CD4-positive, alpha-beta T cell treated with Interleukin-17A for 1 hour (primary cell): ENCODE results near the gene IL36B.

ENCODE experiments used
- DNase-seq: peaks from one replicate; pipeline ENCODE4 v3.0.0-alpha.2; 2020

IL36B gene

DNA sequence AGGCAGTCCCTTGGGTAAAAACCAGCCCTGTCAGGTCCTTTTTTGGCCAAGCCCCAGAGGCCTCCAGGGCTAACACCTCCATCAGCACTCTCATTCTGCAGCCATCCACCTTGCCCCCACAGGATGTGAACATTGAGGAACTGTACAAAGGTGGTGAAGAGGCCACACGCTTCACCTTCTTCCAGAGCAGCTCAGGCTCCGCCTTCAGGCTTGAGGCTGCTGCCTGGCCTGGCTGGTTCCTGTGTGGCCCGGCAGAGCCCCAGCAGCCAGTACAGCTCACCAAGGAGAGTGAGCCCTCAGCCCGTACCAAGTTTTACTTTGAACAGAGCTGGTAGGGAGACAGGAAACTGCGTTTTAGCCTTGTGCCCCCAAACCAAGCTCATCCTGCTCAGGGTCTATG lies 22.4 kb upstream of the IL36B start:
- no peak for DNase-seq

DNA sequence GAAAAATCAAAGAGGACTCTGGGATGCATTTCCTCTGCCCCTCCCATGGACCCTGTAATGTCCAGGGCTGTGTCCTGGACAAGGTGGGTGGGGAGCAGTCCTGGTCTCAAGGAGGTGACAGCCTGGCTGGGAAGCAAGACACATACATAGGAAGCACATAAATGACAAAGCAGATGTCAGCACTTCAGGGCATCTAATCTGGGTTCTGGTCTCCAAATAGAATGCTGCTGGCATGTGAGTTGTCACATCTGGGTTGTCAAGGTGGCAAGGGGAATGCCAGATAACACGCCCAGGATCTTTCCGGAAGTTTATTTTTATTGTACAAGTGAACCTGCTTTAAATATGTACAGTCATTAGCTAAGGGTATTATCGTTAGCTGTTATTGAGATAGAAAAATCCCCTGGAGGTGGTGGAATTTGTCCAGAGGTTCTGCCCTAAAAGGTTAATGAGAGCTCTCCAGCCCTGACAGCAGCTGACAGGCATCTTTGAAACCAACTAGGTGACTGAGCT lies 20.7 kb upstream of the IL36B start:
- DNase-seq: no peak

DNA sequence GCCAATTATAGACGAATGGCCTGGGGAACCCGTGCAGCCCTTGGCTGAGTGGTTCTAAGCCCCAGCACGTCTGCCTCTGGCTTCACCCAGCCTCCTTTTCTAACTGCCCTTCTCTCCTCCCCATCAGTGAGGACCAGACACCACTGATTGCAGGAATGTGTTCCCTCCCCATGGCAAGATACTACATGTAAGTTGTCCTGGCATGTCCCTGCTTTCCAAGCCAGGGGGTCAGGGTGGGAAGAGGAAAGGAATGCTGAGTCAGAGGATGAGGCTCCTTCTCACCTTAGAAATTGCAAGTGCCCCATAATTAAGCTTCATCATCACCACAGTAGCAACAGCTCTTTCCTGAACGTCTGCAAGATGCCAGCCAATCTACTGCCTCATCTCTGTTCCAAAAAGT lies 19.9 kb upstream of the IL36B start:
- no peak for DNase-seq

DNA sequence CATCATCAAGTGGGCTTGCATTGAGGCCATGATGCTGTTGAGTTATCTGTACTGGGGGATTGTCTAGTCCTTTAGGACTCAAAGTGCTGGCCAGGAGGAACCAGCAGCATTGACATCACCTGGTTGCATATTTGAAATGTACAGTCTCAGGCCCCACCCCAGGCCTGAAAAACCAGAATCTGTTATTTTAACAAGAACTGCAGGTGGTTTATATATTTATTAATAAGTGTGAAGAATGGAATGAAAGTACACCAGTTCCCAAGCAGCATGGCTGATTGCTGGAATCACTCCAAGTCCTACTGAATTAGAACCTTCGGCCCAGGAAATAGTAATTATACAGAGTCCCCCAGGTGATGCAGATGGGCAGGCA lies 17.9 kb upstream of the IL36B start:
- no peak for DNase-seq

DNA sequence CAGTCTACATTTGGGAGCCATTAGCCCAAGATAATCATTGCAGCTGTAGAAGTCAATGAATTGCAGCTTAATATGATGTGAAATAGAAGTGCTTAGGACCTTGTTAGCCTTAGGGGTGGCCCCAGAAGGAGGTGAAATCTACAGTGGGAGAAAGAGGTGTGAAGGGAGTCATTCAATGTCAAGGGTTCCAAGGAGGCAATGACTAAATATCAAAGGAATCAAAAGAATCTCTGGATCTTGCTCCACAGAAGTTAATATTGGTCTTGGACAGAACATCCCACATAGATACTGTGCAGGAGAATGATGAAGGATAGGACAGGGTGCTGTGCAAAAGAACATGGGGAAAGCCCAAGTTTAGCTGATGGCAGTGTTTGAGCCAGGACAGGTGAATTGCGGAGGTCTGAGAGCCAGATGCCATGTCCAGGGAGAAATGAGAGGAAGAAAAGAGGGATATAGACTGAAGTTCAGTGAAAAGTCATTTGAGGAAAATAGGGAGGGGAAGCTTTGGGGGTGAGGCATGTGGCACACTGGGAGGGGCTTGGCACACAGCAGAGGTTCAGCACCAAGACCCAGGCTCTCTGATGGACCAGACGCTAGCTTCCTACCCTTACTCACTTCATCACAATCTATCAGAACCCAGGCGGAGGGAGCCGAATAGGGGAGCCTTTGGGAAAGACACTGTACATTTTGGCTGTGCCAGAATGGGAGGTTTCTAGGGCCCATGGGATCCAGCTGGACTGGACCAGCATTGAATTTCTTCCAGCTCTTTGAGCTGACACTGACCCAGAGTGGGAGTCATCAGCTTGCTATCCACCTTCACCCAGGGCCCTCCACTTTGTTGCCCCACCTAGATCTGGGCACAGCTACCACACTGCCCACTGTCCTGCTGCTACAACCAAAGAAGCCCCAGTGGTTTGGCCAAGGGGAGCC lies 17.3 kb upstream of the IL36B start:
- DNase-seq: no peak

DNA sequence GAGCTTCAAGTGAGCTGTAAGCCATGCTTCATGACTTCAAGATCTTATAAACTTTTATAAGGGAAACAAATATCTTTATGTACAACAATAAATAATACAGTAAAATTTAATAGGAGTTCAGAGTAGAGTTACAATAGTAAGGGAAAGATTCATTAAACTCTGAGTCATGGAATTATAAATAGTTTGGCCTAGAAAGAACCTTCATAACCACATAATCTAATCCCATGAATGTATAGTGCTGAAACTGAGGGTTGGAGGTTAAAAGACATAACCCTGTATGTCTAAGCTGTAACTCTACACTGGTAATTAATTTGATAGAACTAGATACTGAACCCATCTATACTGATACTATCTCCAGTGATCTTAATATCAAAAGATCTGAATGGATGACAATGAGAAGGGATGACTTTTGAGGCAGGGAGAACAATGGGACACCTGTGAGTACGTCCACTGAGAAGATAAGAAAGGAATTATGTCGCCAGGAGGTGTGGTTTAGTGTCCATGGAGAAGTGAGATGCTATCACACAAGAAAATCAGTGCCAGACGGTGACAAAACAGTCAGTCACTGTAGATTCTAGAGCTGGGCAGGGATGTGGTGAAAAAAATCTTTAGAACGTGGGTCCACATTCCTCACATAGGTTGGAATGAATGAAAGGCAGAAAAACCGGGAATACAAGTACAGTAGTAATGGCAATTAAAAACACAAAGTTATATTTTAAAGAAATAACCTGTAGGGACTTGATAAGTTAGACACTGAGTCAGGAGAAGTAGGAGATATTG lies 16.2 kb upstream of the IL36B start:
- no peak for DNase-seq

DNA sequence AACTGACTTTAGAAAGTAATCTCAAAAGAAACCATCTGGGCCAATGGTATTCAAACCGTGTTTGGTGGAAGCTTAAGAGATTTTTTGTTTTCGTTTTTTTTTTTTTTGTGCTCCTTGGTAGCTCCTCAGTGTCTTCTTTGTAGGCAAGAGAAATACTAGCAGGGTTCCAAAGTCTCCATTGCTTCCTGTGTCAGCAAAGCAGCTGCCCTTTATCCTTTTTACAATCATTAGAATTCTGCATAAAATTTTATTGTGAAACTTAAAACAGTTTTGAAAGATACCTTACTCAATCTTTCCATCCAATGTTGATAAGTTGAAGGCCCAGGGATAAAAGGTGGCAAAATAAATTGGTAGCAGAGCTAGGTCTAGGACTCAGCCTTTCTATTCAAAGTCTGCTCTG lies 15.6 kb upstream of the IL36B start:
- no peak for DNase-seq

DNA sequence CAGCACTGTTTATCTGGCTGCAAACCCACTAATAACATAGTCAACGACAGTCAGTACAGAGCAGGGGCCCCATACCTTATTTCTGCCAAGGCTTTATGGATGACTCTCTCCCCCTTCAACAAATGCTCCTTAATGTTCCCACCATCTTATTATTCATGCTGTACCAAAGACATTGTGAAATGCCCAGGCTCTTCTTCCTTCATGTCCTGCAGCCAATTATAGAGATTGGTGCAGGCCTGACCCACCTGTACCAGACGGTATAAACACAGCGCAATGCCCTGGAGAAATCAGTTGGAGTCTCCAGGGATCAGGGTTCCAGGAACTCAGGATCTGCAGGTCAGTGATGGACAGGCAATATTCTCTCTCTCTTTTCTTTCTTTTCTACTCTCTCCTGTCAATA lies 15.0 kb upstream of the IL36B start, which contains the start of gene IL1F10:
TSS of gene IL1F10 (plus strand) at position 290 of the 400 bp plus-strand sequence. CDS start 4,769 bp downstream, outside the sequence.
- no peak for DNase-seq

DNA sequence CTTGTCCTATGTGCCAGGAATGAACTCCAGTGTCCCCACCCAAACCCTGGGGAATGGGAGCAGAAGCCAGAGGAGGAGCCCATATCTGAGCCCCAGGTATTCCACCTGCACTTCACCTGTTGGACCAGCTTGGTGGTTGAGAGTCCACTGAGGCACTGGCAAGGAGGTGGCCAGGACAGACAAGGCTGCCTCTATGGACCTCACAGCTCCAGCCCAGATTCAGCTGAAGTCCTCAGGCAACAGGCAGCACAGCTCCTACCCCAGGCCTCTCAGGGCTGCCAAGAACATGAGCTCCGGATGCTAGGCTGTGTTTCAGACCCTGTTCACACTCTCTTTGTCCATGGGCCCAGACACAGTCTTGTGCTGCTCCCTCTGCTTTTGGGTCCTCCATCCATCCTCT lies 12.2 kb upstream of the IL36B start:
- no peak for DNase-seq

DNA sequence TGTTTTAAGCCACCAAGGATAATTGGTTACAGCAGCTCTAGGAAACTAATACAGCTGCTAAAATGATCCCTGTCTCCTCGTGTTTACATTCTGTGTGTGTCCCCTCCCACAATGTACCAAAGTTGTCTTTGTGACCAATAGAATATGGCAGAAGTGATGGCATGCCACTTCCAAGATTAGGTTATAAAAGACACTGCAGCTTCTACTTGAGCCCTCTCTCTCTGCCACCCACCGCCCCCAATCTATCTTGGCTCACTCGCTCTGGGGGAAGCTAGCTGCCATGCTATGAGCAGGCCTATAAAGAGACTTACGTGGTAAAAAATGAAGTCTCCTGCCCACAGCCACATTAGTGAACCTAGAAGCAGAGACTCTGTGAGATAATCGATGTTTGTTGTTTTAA lies 11.6 kb upstream of the IL36B start:
- DNase-seq: no peak

DNA sequence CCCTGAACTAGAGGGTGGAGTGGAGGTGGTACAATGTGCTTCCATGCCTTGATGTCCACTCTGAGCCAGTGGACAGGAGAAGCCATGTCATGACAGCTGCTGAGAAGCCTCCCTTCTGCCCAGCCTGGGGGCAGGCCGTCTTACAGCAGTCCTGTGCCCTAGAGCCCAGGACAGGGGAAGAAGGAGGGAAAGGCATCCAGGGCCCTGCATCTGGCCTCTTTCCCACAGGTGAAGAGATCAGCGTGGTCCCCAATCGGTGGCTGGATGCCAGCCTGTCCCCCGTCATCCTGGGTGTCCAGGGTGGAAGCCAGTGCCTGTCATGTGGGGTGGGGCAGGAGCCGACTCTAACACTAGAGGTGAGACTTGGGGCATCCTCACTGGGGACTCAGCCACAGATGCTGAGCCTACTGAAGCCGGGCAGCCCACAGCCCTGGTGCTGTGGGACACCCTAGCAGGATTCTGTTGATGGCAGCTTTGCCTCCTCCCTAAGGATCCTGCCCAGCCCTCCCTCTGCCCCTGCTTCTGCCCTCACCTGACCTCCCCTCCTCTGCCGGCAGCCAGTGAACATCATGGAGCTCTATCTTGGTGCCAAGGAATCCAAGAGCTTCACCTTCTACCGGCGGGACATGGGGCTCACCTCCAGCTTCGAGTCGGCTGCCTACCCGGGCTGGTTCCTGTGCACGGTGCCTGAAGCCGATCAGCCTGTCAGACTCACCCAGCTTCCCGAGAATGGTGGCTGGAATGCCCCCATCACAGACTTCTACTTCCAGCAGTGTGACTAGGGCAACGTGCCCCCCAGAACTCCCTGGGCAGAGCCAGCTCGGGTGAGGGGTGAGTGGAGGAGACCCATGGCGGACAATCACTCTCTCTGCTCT lies 9.5 kb upstream of the IL36B start:
- no peak for DNase-seq

DNA sequence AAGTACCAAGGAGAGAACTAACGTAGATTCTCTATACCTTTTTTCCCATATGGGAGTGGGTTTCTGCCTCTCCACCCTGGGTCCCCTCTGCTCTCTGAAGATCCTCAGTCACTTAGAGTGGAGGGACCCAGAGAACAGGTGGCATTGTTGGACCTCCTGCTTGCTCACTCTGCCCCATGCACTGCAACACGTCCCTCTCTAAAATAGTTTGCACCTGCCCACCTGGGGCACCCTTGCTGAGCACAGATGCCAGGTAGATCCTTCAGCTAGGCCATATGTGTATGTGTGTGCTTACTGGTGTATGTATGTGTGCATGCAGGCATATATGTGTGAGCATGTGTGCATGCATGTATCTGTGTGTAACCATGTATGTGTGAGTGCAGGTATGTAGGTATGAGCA lies 8.6 kb upstream of the IL36B start:
- DNase-seq: no peak

DNA sequence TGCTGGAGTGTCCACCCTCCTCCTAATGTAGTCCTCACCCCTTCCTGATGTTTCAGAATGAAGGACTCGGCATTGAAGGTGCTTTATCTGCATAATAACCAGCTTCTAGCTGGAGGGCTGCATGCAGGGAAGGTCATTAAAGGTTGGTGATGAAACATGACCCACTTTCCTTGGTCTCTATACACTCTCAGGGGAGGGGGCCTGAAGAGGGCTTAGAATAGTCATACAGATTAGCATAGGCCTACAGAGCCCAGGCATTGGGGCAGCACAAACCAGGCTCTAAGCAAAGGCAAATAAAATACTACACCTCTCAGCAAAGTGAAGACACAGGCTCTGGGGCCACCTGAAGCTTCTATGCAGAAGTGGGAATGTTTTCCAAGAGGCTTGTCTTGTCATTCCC lies 8.1 kb upstream of the IL36B start:
- DNase-seq: no peak

DNA sequence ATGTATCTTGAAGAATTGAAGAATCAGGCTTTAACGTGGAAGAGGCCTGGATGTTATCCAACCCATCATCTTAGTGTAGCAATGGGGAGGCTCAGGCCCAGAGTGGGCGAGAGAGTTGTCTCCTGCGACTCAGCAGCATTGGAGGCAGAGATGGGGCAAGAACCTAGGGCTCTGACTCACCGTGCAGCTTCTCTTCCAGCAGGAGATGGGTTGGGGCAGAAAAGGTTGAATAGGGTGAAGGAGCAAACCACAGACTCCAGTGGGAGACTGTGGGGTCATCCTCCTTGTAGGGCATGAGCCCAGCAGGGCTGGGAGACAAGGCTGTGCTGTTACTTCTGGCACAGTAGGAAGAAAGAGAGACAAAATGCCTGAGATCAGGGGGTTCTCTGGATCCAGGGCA lies 7.7 kb upstream of the IL36B start:
- DNase-seq: no peak

DNA sequence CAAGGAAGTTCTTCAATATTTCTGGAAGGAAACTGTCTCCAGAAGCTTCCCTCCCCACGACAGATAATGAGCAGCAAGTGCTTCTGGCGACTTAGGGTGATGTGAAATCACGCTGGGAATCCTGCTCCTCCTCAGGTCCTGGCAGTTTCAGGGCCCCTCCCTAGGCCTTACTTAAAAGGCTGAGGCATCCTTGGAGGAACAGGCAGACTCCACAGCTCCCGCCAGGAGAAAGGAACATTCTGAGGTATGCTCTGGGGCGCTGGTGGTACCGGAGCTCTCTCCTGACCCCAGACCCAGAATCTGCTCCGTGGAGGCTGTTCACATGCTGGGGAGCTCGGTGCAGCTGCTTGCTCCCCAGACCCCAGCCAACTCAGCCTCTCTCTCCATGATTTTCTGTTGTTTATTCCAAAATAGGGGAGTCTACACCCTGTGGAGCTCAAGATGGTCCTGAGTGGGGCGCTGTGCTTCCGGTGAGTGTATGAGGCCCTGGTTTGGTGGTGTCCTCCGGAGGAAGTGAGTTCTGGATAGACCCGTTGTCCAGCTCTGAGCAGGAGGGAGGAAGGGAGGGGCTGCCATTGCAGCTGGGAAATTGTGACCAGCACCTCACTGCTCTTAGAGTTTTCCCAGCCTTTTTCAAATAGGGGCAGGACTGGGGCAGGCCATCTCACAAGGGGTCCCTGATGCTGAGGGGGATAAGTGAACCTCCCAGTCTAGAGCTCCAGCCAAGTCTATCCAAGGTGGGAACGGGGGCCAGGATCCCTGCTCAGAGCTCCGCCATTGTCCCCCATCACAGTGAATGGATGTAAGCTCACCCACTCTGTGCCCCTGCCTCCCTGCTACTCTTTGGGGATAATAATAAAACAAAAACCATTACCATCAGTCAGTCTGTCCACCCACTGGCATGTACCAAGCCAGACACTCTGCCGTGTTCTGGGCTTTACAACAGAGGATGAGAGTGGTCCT lies 6.6 kb upstream of the IL36B start, which contains the start of gene IL36RN:
TSS of gene IL36RN (plus strand) at position 201 of the 963 bp plus-strand sequence. CDS start at position 442, 241 bp downstream.
- DNase-seq: no peak

DNA sequence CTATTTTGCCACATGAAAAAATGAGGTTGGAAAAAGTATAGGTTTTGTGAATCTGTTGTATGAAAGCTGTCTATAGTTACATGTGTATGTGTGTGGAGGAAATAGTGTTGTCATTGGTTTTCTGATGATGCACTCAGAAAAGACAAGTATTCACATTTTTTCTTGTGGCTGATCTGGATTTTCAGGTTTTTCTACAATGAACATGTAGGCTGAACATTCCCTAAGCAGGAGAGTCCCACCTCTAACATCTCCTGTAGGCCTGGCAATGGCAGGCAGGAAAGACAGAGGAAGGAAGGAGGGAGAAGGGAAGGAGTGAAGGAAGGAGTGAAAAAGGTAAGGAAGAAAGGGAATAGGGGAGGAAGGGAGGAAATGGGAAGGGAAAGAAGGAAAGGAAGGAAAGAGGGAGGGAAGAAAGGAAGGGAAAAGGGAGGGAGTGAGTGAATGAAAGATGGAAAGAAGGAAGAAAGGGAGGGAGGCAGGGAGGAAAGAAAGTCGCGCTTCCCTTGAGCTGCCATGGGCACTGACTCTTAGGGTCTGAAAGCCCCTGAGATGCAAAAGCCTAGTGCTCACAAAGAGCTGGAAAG lies 5.8 kb upstream of the IL36B start:
- no peak for DNase-seq

DNA sequence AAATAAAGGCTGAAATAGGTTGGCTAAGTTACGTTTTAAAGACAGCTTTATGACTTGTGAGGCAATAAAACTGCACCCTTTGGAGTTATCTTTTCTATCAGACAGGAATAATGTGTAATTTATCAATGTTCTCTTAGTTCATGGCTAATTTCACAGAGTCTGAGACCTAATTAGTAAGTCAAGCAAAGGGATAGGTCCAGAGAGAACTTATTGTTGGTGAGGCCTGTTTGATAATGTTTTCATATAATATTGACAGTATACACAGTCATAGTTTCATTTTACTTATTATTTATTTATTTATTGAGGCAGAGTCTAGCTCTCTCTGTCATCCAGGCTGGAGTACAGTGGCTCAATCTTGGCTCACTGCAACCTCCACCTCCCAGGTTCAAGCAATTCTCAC lies 4.5 kb upstream of the IL36B start:
- DNase-seq: no peak

DNA sequence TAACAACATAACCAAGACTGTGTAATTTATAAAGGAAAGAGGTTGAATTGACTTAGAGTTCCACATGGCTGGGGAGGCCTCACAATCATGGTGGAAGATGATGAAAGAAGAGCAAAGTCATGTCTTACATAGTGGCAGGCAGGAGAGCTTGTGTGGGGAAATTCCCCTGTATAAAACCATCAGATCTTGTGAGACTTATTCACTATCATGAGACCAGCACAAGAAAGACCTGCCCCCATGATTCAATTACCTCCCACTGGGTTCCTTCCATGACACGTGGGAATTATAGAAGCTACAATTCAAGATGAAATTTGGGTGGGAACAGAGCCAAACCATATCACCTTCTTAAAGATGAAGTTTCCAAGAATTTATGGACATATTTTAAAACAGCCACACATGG lies 3.9 kb upstream of the IL36B start:
- no peak for DNase-seq

DNA sequence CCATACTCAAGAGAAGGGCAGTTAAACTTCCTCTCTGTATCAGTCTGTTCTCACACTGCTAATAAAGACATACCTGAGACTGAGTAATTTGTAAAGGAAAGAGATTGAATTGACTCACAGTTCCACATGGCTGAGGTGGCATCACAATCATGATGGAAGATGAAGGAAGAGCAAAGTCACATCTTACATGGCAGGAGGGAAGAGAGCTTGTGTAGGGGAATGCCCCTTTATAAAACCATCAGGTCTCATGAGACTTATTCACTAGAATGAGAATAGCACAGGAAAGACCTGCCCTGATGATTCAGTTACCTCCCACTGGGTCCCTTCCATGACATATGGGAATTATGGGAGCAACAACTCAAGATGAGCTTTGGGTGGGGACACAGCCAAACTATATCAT lies 1.4 kb upstream of the IL36B start:
- no peak for DNase-seq

DNA sequence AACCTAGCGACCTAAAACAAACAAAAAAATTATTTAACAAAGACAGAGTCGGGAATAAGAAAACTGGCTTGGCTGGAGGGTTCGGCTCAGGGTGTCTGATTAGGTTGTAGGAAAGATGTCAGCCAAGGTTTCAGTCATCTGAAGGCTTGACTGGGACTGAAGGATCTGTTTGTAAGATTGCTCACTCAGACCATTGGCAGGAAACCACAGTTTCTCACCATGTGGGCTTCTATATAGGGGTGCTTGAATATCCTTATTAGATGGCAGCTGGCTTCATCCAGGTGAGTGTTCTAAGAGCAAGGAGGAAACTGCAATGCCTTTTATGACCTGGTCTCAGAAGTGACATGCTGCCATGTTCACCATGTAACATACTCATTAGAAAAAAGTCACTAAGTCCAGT lies 999 bp upstream of the IL36B start:
- DNase-seq: no peak
